ENCODE results near the gene CPXM2.

DNA sequence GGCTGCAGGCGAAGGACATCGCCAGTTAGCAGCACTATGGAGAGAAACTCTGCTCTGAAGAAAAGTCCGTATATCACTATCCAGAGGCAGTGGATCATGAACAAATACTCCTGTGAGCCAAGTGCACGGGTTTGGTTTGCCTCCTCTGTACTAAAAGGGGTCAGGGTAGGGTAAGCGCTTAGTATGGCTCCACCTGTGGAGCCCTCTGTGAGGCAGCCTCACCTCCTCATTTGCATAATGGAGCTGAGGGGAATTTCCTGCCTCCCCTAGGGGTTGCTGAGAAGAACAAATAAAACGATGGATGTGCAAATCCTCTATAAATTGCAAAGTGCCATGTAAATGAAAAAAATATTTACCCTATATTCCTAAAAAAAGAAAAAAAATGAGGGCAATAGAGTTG, 162.1 kb downstream of the CPXM2 start:
- no peak for TF ChIP-seq POLR2AphosphoS5 (IDR thresholded peaks at IDR 0.05; ENCODE audit: low read depth, low read length)
- no peak for TF ChIP-seq REST (IDR thresholded peaks at IDR 0.05; ENCODE audit: insufficient read depth in 1 of 2, low read depth in 2 of 2, low read length in 2 of 2)
- TF ChIP-seq FOXP2 (optimal IDR thresholded peaks at IDR 0.05; ENCODE audit: borderline replicate concordance, extremely low read depth, extremely low read length, insufficient read depth) = no peak
